IMR-90 (cell line): Measurements from ENCODE around the gene KCNIP1. TPM values are rescaled to one million over a fixed set of nuclear protein-coding genes. Genes with fewer than 3 reads are reported as not detected.

Experiments used
- ATAC-seq: fragments of 200-7000 bp; cut with Tn5 transposase; 2 replicates; pipeline ENCODE4 v1.9.1; 2020; ENCODE audit warnings: low read depth, mild to moderate bottlenecking, moderate library complexity
- BruUV-seq: library from RNA; stranded (reverse); fragments of 400-500 nt; replicated peaks from 2 replicates; lab custom pipeline; 2021; lab: Mats Ljungman, UMichigan
- CTCF ChIA-PET: fragments of 300-600 bp; formaldehyde crosslinking; extraction: SDS; loops from one replicate; lab custom pipeline; 2021; ENCODE audit warnings: antibody characterized with exemption; lab: Yijun Ruan, JAX
- POLR2A ChIA-PET: fragments of 300-600 bp; sonication (Branson Sonifier 250); formaldehyde crosslinking; loops from one replicate; lab custom pipeline; 2022; ENCODE audit warnings: antibody characterized with exemption; ENCODE audit not compliant: unreplicated experiment; lab: Charles Lee
- DNase-seq: peaks from one replicate; pipeline ENCODE4 v3.0.0; 2013
- H2AFZ ChIP-seq: replicated peaks from 2 replicates; pipeline ENCODE3; 2013; ENCODE audit warnings: low read length, mild to moderate bottlenecking; ENCODE audit not compliant: poor library complexity
- H2AK5ac ChIP-seq: 2 replicates; pipeline ENCODE4 v1.6.1; 2013; ENCODE audit warnings: low read depth, low read length, inconsistent platforms
- H2AK9ac ChIP-seq: replicated peaks from 2 replicates; pipeline ENCODE3; 2013; ENCODE audit warnings: mild to moderate bottlenecking, low read depth, low read length, moderate library complexity; ENCODE audit not compliant: poor library complexity
- H2BK120ac ChIP-seq: 2 replicates; pipeline ENCODE4 v1.6.1; 2013; ENCODE audit warnings: low read depth, low read length, inconsistent platforms
- H2BK15ac ChIP-seq: 3 replicates; pipeline ENCODE4 v1.6.1; 2013; ENCODE audit warnings: low read depth, low read length, inconsistent platforms
- H2BK20ac ChIP-seq: 2 replicates; pipeline ENCODE4 v1.6.1; 2013; ENCODE audit warnings: low read depth, mild to moderate bottlenecking, inconsistent platforms, low read length, moderate library complexity
- H2BK5ac ChIP-seq: 2 replicates; pipeline ENCODE4 v1.6.1; 2013; ENCODE audit warnings: mild to moderate bottlenecking, low read depth, low read length, inconsistent platforms; ENCODE audit not compliant: poor library complexity, severe bottlenecking
- H3K14ac ChIP-seq: replicated peaks from 2 replicates; pipeline ENCODE4 v1.6.1; 2013; ENCODE audit warnings: low read depth, low read length, inconsistent platforms
- H3K18ac ChIP-seq: 2 replicates; pipeline ENCODE4 v1.6.1; 2013; ENCODE audit warnings: low read depth, low read length, control low read depth
- H3K23ac ChIP-seq: 2 replicates; pipeline ENCODE4 v1.6.1; 2013; ENCODE audit warnings: low read depth, low read length, inconsistent platforms
- H3K27ac ChIP-seq: 2 replicates; pipeline ENCODE4 v1.5.1; 2013; ENCODE audit warnings: mild to moderate bottlenecking, control low read depth, low read length; ENCODE audit not compliant: insufficient read depth
- H3K27me3 ChIP-seq: 2 replicates; pipeline ENCODE4 v1.6.1; 2013; ENCODE audit warnings: low read length; ENCODE audit not compliant: control insufficient read depth, insufficient read depth
- H3K36me3 ChIP-seq: 2 replicates; pipeline ENCODE4 v1.6.1; 2013; ENCODE audit warnings: low read length, mixed read lengths; ENCODE audit not compliant: control insufficient read depth, insufficient read depth
- H3K4ac ChIP-seq: 2 replicates; pipeline ENCODE4 v1.6.1; 2013; ENCODE audit warnings: low read depth, low read length, inconsistent platforms
- H3K4me1 ChIP-seq: 2 replicates; pipeline ENCODE4 v1.6.1; 2013; ENCODE audit warnings: low read length, mixed read lengths; ENCODE audit not compliant: control insufficient read depth, insufficient read depth
- H3K4me2 ChIP-seq: 2 replicates; pipeline ENCODE4 v1.6.1; 2013; ENCODE audit warnings: low read depth, mild to moderate bottlenecking, control low read depth, low read length, moderate library complexity
- H3K4me3 ChIP-seq: 2 replicates; pipeline ENCODE4 v1.5.1; 2013; ENCODE audit warnings: low read depth, mild to moderate bottlenecking, control low read depth, low read length, moderate library complexity; ENCODE audit not compliant: insufficient read depth
- H3K56ac ChIP-seq: 2 replicates; pipeline ENCODE4 v1.6.1; 2013; ENCODE audit warnings: low read length, inconsistent platforms; ENCODE audit not compliant: insufficient read depth; ENCODE audit errors: extremely low read depth
- H3K79me1 ChIP-seq, 2 experiments: 2 replicates each; pipeline ENCODE4 v1.6.1; 2013; ENCODE audit warnings: low read length in 2 of 2, inconsistent platforms in 1 of 2, low read depth in 1 of 2
- H3K9ac ChIP-seq: 2 replicates; pipeline ENCODE4 v1.6.1; 2013; ENCODE audit warnings: low read depth, low read length, control low read depth
- H3K9me1 ChIP-seq: 2 replicates; pipeline ENCODE4 v1.6.1; 2013; ENCODE audit warnings: low read length, inconsistent platforms; ENCODE audit not compliant: insufficient read depth
- H3K9me3 ChIP-seq: 2 replicates; pipeline ENCODE4 v1.6.1; 2013; ENCODE audit warnings: low read length; ENCODE audit not compliant: control insufficient read depth, insufficient read depth
- H4K20me1 ChIP-seq: 2 replicates; pipeline ENCODE4 v1.6.1; 2013; ENCODE audit warnings: low read length, inconsistent platforms; ENCODE audit not compliant: insufficient read depth
- H4K5ac ChIP-seq: 2 replicates; pipeline ENCODE4 v1.6.1; 2013; ENCODE audit warnings: mild to moderate bottlenecking, low read depth, low read length, control low read depth
- H4K8ac ChIP-seq, 2 experiments: 2 replicates each; pipeline ENCODE4 v1.6.1; 2013; ENCODE audit warnings: low read depth in 2 of 2, low read length in 2 of 2, control low read depth in 1 of 2, inconsistent platforms in 1 of 2
- H4K91ac ChIP-seq: 2 replicates; pipeline ENCODE4 v1.6.1; 2013; ENCODE audit warnings: low read depth, low read length, inconsistent platforms; ENCODE audit not compliant: insufficient read depth
- BHLHE40 ChIP-seq: fragments of 150-350 bp; IDR thresholded peaks from 2 replicates; pipeline ENCODE4 v1.6.1; 2016; ENCODE audit warnings: mild to moderate bottlenecking, low read depth, low read length
- CEBPB ChIP-seq: IDR thresholded peaks from 2 replicates; pipeline ENCODE4 v1.6.1; 2012; ENCODE audit warnings: low read depth, low read length, improper control_type of control experiment
- FOS ChIP-seq: fragments of 150-350 bp; IDR thresholded peaks from 2 replicates; pipeline ENCODE4 v1.6.1; 2016; ENCODE audit warnings: low read depth, low read length
- MAFK ChIP-seq: IDR thresholded peaks from 2 replicates; pipeline ENCODE4 v1.6.1; 2012; ENCODE audit warnings: low read depth, low read length, improper control_type of control experiment
- MAZ ChIP-seq: IDR thresholded peaks from 2 replicates; pipeline ENCODE4 v1.6.1; 2012; ENCODE audit warnings: low read depth, mild to moderate bottlenecking, low read length, improper control_type of control experiment, moderate library complexity, borderline replicate concordance
- MXI1 ChIP-seq: IDR thresholded peaks from 2 replicates; pipeline ENCODE4 v1.6.1; 2012; ENCODE audit warnings: low read depth, mild to moderate bottlenecking, low read length, moderate library complexity, borderline replicate concordance
- NFE2L2 ChIP-seq: fragments of 150-350 bp; IDR thresholded peaks from 2 replicates; pipeline ENCODE4 v1.6.1; 2016; ENCODE audit warnings: low read depth, mild to moderate bottlenecking, low read length
- RCOR1 ChIP-seq: IDR thresholded peaks from 2 replicates; pipeline ENCODE4 v1.6.1; 2012; ENCODE audit warnings: mild to moderate bottlenecking, low read length, improper control_type of control experiment; ENCODE audit not compliant: insufficient replicate concordance
- RFX5 ChIP-seq: IDR thresholded peaks from 2 replicates; pipeline ENCODE4 v1.8.0; 2012; ENCODE audit warnings: low read depth, mild to moderate bottlenecking, low read length, moderate library complexity
- SMC3 ChIP-seq: fragments of 150-350 bp; IDR thresholded peaks from 2 replicates; pipeline ENCODE4 v1.6.1; 2016; ENCODE audit warnings: low read depth, mild to moderate bottlenecking, antibody characterized with exemption, low read length, moderate library complexity
- WGBS, 2 experiments: methylation state at CpG; one replicate each; pipeline versions ENCODE4 v1.1.5 to v1.1.7; 2013; ENCODE audit warnings: missing lambda C conversion rate in 2 of 2; ENCODE audit not compliant: insufficient read length in 1 of 2; ENCODE audit errors: extremely low coverage in 2 of 2; 5-methylcytosine and 5-hydroxymethylcytosine counted together
- dilution Hi-C: fragments of 300-500 bp; cut with HindIII; formaldehyde crosslinking; loops from one replicate; pipeline ENCODE4 v1.14.3; 2018; ENCODE audit warnings: low sequenced_read_pairs; ENCODE audit not compliant: unreplicated experiment
- in situ Hi-C: fragments of 300-500 bp; cut with MboI; formaldehyde crosslinking; loops from 3 replicates; pipeline ENCODE4 v1.14.3; 2019; ENCODE audit warnings: low sequenced_read_pairs, inconsistent platforms, mixed read lengths
- intact Hi-C: fragments of 100-400 bp; cut with micrococcal nuclease; formaldehyde crosslinking; loops from 2 replicates; pipeline ENCODE4 v1.10.0; 2022
- polyA plus RNA-seq, 3 experiments: library from polyadenylated mRNA; depleted of rRNA; stranded (reverse); fragments of >200 nt; gene quantifications; 2 replicates each; pipeline ENCODE4 v1.2.3, GENCODE V29; 2012; ENCODE audit warnings: low replicate concordance in 1 of 3
- total RNA-seq: library from RNA; depleted of rRNA; stranded (reverse); fragments of >200 nt; gene quantifications from 2 replicates; pipeline ENCODE4 v1.2.3, GENCODE V29; 2012
- TF ChIP-seq, protein P1 (sequence below): fragments of 150-350 bp; IDR thresholded peaks from 2 replicates; pipeline ENCODE4 v1.6.1; 2016; ENCODE audit warnings: low read depth, mild to moderate bottlenecking, low read length, moderate library complexity, borderline replicate concordance
- TF ChIP-seq, protein P2 (sequence below): fragments of 150-350 bp; IDR thresholded peaks from 2 replicates; pipeline ENCODE4 v1.6.1; 2017; ENCODE audit warnings: mild to moderate bottlenecking, antibody characterized with exemption, low read length, low read depth

The KCNIP1 gene
- total and polyA plus RNA-seq, 2 of the 4 experiments (the other 2 are of a cell fraction) = not detected

DNA sequence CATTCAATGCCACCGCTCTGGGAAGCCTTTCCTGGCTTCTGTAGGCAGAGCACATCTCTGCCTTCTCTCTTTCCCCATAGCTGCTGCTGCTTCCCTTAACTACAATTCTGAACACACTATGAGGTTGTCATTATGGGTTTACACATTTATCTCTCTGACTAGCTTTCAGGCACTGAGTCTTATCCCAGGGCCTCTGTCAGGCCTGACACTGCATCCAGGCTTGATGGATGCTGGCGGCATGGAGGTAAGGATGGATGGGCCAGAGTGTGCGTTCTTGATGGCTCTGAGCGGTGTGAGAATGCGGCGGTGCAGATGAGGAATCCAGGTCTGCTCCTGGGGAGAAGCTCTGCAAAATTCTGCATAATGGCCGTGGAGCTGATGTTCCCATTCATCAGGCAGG is 6.3 kb downstream of the KCNIP1 start:
- no peak overlapping the region for H3K27ac ChIP-seq
- H3K9me1 ChIP-seq = no peaks in the 10 kb centered on the region
- no peak overlapping the region for H2AK9ac ChIP-seq
- H2BK15ac ChIP-seq = no peak overlapping the region
- dilution Hi-C loops = no loop called here
- no peak overlapping the region for H3K4me2 ChIP-seq
- H4K20me1 ChIP-seq = no peaks in the 10 kb centered on the region
- H3K27me3 ChIP-seq = peaks cover 10% of the 10 kb centered on the region
- WGBS, 2 experiments = 100% methylated on average over 1 of the region's 7 CpGs; no CpG with 5 or more reads in 1 of the 2 experiments
- H2AK5ac ChIP-seq = no peak overlapping the region
- H3K18ac ChIP-seq = no peak overlapping the region
- no peak overlapping the region for H3K4ac ChIP-seq
- H2BK120ac ChIP-seq = no peak overlapping the region
- H2BK5ac ChIP-seq = no peak overlapping the region
- TF ChIP-seq RFX5 (no peak), FOS (no peak), MAZ (no peak), BHLHE40 (no peak), MAFK (no peak), SMC3 (no peak), CEBPB (no peak), RCOR1 (no peak), MXI1 (no peak), NFE2L2 (no peak)
- TF ChIP-seq, protein P1, sequence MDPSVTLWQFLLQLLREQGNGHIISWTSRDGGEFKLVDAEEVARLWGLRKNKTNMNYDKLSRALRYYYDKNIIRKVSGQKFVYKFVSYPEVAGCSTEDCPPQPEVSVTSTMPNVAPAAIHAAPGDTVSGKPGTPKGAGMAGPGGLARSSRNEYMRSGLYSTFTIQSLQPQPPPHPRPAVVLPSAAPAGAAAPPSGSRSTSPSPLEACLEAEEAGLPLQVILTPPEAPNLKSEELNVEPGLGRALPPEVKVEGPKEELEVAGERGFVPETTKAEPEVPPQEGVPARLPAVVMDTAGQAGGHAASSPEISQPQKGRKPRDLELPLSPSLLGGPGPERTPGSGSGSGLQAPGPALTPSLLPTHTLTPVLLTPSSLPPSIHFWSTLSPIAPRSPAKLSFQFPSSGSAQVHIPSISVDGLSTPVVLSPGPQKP = no peak
- TF ChIP-seq, protein P2, sequence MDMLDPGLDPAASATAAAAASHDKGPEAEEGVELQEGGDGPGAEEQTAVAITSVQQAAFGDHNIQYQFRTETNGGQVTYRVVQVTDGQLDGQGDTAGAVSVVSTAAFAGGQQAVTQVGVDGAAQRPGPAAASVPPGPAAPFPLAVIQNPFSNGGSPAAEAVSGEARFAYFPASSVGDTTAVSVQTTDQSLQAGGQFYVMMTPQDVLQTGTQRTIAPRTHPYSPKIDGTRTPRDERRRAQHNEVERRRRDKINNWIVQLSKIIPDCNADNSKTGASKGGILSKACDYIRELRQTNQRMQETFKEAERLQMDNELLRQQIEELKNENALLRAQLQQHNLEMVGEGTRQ = no peak
- DNase-seq = no peak
- no peak overlapping the region for H4K91ac ChIP-seq
- H3K36me3 ChIP-seq = no peaks in the 10 kb centered on the region
- H3K23ac ChIP-seq = no peak overlapping the region
- no peak overlapping the region for H4K8ac ChIP-seq
- no peak overlapping the region for H4K5ac ChIP-seq
- no peaks in the 10 kb centered on the region for H3K9me3 ChIP-seq
- no peak overlapping the region for H3K14ac ChIP-seq
- H2BK20ac ChIP-seq = no peak overlapping the region
- intact Hi-C loops = no loop called here
- H3K4me1 ChIP-seq = no peaks in the 10 kb centered on the region
- in situ Hi-C loops = no loop called here
- no TSS peak for BruUV-seq
- ChIA-PET CTCF (no interaction called here), POLR2A (no interaction called here)
- ATAC-seq = no peak
- no peak overlapping the region for H2AFZ ChIP-seq
- H3K4me3 ChIP-seq = no peak overlapping the region
- no peak overlapping the region for H3K9ac ChIP-seq
- no peaks in the 10 kb centered on the region for H3K79me1 ChIP-seq
- no peak overlapping the region for H3K56ac ChIP-seq
